ENCODE results near the gene COMMD3. TPM values are rescaled to one million over a fixed set of nuclear protein-coding genes. Genes with fewer than 3 reads are reported as not detected.

The COMMD3 gene
- total RNA-seq, 1 donor from 2014 or later = 83.5 TPM

DNA sequence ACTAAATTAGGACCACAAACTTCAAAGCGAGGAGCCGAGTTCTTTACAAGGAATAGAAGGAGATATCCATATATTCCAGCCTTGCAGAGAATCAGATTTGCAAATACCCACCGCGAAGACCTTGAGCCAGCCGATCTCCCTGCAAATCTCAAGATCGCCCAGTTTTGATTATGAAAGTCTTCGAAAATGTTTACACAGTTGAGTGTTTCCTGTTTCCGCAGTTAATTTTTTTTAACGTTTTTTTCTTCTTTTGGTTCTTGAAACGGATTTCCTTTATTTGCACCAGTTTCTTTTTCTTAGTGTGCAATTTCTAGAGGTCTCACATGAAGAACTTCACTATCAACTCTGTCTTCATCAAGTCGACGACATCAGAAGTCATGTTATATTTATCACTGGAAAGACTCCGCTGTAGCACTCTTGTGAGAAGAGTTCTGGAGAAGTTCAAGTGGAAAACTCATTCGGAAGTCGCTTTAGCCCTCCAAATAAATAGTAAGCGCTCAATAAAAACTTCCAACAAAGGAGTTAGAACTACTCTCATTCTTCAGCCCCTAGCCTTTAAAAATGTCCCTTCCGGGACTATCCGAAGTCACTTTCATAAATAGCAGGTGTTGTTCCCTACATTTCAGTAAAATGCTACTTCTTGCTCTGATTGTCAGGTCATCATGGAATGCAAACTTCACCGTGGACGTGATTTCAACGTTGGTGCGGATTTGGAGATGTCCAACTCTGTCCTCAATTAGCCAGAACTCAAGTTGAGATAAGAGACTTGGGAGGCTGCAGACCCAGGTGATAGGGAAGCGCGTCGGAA lies 17.2 kb downstream of the COMMD3 start:
- intact Hi-C loops (cut with micrococcal nuclease) = no loop called here
- DNase-seq = no peak
- ATAC-seq = no peak

DNA sequence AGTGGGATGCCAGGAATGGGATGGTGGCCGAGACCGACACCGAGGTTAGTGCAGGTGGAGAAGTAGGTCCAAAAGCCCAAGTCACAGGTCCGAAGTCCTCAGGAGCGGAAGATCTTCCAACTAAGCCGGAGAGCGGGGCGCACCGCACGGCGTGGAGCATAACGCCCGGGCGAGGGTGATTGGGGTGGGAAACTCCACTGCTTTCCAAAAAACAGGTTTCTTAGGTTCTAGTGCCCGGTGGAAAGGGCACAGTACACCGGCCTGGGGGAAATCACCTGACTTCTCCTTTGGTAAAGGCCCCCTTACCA lies 17.7 kb downstream of the COMMD3 start:
- ATAC-seq = no peak
- DNase-seq = no peak
- intact Hi-C loops (cut with micrococcal nuclease) = no loop called here

DNA sequence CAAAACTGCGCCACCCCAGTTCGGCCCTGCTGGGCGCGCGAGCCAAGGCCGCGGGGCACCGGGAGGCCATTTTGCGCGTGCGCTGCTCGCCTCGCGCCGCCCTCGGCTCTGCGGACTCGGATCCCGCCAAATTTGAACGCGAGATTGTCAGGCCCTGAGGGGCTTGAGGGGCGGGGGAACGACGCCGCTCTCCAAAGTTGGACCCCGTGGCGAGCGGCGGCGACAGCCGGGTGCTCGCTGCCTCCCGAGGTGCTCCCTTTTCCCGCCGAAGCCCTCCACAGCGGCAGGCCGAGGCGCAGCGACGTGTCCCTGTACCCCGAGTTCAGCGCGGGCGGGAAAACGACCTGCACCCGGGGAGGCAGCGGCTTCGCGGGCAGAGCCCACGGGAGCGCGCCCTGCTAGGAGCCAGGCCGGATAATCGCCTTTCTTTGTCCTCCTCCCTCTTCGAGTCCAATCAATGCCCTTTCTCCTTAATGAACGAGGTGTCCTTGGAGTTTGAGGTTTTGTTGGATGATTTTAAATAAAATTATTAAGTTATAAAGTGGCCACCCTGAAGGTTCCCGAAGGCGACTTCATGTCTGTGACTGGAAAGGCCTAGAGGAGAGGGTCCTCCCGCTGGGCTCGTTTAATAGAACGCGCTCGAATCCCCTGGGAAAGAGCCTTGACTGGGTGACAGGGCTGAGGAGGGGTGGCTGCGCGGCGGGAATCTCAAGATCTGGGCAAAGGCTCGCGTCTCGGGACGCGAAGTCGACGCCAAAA lies 18.4 kb downstream of the COMMD3 start:
- peak; percentile 39 for DNase-seq
- peak; percentile 42 for ATAC-seq
- intact Hi-C loops (cut with micrococcal nuclease) = no loop called here

GRCh38 chr10:22335173-22335933 lies 19.2 kb downstream of the COMMD3 start:
- peak; percentile 65 for DNase-seq
- intact Hi-C loops (cut with micrococcal nuclease) = no loop called here
- peak; percentile 65 for ATAC-seq

DNA sequence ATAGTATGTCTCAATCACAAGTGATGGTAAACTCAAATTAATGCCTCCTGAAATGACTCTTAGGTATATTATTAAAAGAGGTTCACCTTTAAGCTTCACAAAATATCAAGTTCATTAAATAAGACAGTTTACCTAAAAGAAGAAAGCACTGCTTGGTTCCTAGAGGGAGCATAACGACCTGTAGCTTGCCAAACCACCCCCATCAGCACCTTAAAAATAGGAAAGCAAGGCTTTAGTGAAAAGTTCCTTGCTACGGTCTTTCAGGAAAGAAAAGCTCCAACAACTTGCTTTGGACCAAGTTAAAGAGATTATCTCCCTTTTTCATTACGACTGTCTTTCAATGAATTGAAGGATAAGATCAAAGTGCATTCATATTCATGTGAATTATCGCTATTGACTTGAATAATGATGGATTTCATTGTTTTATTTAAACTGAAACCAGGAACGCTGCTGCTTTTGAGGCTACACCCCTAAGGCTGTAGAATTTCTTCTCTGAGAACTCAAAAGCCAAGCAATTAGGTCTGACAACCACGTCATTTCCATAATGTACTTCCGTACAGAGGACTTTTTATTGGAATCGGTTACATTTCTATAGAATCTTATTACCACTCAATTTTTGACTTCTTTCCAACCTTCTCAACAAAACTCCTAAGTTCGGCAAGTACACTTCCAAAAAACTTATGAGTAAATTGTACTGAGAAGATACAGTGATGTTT lies 22.2 kb downstream of the COMMD3 start:
- intact Hi-C loops (cut with micrococcal nuclease) = no loop called here
- DNase-seq (no peak), ATAC-seq (no peak)

DNA sequence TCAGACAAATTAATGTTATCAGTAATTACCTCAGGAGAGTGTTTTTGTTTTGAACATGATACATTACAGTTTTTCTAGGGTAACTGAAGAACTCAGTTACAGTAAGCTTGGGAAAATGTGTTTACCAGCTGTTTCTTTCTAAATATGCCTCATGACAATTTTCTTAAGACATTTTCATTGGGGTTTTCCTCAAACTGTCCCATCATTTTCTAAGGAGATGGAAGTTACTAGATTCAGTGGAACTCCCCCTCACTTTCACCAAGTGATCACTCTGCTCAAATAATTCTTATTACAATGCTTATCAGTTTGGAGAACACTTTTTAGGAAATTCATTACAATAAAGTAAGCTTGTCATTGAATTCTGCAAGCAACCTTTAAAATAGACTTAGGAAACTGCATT lies 22.7 kb downstream of the COMMD3 start:
- intact Hi-C loops (cut with micrococcal nuclease) = no loop called here
- ATAC-seq = no peak
- no peak for DNase-seq

DNA sequence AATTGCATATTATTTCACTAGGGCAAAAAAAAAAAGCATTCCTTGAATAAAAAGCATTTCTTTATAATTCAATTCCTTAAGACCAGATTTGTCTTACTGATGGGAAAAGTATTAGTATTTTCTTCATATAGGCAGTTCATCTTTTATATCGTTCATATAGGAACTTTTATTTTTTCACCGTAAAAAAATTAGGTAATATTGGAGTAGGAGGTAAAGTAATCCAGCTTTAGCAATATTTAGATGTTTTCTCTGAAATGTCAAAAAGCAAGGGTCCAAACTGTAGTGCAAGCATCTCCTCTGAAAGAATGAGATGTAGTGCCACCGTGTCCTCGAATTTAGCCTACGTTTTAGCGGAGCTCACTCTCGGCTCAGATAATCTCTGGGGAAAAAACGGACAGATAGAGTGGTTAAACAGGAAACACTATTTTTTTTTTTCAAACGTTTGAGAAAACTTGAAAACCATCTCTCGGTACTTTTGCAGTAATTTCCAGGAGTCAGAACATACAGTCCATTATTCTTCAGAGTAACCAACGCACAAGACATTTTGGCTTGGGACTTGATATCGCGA lies 23.7 kb downstream of the COMMD3 start:
- DNase-seq = no peak
- intact Hi-C loops (cut with micrococcal nuclease) = no loop called here
- no peak for ATAC-seq

DNA sequence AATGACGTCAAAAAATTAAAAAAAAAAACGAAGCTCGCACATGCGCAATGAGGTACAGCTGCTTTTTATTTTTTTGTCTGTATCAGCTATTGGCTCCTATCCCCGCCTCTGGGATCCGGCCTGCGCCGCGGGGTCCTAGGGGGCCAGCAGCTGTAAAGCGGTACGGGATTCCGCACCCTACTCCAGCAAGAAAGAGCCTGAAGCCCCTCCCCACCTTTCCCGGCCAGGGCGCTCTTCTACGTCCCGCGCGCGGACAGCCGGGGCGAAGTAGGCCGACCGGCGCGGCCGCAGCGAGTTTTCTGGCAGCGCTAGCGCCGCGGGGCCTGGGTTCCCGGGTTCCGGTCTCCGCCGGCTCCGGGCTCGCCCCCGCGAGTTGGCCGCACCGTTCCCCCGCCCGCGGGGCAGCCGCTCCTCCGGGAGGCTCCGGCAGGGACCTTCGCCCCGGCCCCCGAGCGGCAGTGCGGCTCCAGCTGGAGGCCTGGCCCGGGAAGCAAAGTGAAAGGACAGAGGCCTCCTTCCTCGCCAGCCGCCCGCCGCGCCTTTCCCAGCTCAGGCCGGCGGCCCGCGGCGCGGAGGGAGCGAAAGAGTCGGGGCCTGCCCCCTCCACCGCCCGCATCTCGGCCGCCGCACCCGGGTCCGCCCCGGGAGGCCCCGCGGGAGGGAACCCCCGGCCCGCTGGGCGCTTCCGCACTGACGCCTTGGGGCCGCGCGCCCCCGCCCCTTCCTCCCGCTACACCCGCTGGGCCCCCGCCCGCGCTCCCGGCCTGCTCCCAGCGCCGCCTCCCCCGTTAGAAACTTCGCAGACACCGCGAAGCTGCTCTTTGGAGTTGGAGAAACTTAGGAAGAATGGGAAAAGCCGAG lies 24.4 kb downstream of the COMMD3 start:
- ATAC-seq (peak; percentile 89), DNase-seq (peak; percentile 78)
- intact Hi-C loops (cut with micrococcal nuclease) = no loop called here

GRCh38 chr10:22341190-22341925 lies 25.2 kb downstream of the COMMD3 start:
- DNase-seq (no peak), ATAC-seq (peak; percentile 32)
- intact Hi-C loops (cut with micrococcal nuclease) = no loop called here

DNA sequence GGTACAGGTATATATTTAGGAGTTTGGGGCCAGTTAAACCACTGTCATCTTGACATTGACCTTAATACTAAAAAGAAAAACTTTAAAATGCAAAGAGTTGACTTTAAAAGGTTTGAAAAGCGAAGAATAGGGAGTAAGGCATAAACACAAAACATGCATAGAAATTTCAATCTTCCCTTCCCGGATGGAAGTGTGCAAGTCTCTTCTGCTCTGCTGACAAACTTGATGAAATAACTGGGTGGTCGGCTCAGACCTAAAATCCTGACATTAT lies 25.7 kb downstream of the COMMD3 start:
- ATAC-seq (no peak), DNase-seq (no peak)
- intact Hi-C loops (cut with micrococcal nuclease) = no loop called here

DNA sequence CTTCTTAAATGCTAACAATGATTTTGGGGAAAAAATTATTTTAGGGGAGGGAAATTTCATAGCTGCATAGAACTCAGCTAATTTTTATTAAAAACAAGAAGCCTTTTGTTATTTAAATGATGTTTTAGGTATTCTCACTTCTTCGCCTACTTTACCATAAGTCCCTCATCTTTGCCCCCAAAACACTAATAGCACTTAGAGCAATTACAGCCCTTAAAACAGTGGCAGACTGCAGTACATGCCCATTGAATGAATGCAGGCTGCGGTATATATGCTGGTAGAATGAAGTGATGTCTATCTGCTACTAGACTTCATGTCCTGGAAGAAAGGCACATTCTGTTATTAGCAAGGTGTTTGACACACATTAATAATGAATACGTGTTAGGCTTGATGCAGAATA lies 26.2 kb downstream of the COMMD3 start:
- intact Hi-C loops (cut with micrococcal nuclease) = no loop called here
- ATAC-seq (no peak), DNase-seq (no peak)

DNA sequence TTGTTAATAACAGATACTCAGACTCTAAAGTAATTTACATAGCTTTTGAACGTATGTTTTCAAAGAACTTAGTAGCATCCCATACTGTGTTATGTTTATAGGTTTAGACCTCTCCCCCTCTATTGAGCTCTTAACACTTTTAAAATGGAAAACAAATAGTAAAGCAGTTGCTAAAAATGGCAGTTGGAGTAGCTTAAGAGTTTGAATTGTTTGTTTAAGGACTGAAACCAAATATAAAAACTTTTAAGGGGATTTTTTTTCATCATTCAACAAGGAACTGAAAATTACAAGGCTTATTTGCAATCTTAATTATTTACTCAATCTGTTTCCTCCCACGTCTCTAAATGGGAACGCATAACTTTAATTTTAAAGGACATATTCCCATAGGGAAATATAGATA lies 27.5 kb downstream of the COMMD3 start:
- intact Hi-C loops (cut with micrococcal nuclease) = no loop called here

DNA sequence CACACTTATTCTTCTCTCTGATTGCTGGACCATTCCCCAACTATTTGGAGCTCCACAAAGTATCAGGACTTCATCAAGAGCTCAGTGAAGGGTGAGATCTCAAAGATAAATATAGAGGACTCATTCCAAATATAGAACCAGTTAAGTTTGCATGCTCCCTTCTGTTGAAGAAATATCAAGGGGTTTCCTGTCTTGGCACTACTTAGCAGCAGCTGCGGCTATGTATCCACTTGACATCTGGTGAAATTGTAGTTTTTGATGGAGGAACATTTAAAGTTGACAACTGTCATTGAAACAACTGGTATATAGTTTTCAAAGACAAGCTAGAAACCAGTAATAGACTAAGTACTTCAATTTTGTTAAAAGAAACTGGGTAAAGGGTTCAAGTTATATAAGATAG lies 28.1 kb downstream of the COMMD3 start:
- intact Hi-C loops (cut with micrococcal nuclease) = no loop called here
- DNase-seq (no peak), ATAC-seq (no peak)

More for the DNA sequence above, 27.5 kb downstream of the COMMD3 start:
- ATAC-seq (no peak), DNase-seq (no peak)

DNA sequence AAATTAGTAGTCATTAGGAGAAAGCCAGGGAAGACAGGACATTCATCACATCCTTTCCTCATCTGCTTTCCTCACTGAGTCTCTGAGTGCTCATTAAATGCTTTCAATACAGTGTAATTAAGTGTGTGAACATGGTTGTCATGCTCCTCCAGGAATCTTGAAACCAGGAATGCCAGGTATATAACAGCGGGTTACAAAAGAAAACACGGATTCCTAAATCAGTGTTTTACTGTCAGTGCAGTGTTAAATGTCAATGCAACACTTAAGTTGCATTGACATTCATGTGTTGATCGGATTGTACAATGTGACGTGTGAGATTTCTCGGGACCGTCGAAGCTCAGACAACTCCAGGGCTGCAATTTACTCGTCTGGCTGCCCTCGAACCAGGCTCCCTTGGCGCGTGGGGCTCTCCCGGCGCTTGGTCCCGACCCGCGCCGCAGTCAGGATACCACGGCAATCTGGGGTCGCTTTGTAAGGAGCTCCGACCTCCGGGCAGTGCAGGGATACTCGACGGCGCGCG lies 28.7 kb downstream of the COMMD3 start:
- no peak for ATAC-seq
- DNase-seq = no peak
- intact Hi-C loops (cut with micrococcal nuclease) = no loop called here

DNA sequence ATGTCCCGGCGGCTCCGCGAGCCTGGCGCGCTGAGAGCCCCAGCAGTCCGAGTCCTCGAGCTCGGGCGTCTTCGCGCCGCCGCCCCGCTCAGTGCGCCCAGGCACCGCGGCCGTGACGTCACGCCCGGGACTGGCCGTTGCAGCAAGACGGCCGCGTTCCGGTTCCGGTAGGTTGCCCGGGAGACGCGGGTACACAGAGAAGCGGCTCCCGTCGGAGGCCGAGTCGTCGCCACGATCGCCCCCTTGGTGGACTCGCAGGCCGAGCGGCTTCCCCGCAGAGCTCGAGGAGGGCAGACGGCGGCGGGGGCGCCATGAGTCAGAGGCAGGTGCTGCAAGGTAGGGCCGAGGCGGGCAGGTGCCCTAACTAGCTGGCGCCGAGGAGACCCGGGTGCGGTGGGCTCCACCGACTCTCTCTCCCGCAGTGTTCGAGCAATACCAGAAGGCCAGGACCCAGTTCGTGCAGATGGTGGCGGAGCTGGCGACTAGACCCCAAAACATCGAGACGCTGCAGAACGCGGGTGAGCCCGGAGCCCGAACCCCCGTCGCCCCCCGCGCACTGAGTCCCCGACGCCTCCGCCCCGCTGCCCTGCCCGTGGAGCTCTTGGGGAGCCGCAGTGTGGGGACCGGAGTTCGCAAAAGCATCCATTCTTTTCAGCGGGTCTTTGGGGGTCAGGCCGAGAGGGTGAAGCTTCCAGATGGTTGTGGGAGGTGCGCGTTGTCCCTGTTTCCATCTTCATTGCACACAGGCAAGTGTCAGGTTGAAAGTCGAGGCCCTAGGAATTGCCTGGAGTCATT lies 29.3 kb downstream of the COMMD3 start, which contains the start of gene SPAG6:
Gene SPAG6, plus strand, starts transcription at position 196 of the 795 bp plus-strand sequence. Its CDS starts 116 bp downstream, at position 312.
- no peak for ATAC-seq
- intact Hi-C loops (cut with micrococcal nuclease) = no loop called here
- DNase-seq = peak; percentile 70

DNA sequence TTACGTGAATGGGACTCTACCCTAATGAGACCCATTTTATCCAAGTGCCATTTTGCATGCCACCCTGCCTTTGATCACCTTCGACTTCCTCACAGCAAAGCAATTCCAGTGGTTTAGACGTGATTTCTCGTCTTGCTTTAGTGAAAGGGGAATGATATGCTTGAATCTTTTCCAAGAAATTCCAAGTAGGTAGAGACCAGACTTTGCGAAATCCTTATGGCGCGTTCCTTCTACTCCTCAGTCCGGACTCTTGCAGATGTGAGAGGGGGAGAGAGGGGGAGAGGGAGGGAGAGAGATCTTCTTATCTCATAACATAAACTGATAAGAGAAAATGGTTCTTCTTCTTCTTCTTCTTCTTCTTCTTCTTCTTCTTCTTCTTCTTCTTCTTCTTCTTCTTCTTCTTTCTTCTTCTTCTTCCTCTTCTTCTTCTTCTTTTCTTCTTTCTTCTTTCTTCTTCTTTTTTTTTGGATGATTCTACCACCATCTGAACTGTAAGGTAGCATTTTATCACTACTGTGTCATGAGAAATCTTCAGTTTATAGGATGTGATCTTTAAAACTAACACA lies 30.0 kb downstream of the COMMD3 start:
- intact Hi-C loops (cut with micrococcal nuclease) = no loop called here
- ATAC-seq = no peak
- no peak for DNase-seq
